Activated gamma-delta T cell treated with anti-CD3 and anti-CD28 coated beads, Interleukin-2, amount 50 U/mL, for 16 hours (primary cell): ENCODE results near the gene ZNF2.
A peak's percentile ranks its signal among the peaks of the same experiment; 100 is the strongest.

ENCODE experiments used
- DNase-seq: peaks from one replicate; pipeline ENCODE4 v3.0.0-alpha.2; 2020; ENCODE audit warnings: low read depth

The ZNF2 gene

GRCh38 chr2:95206096-95206495, 40.5 kb downstream of the ZNF2 start:
- DNase-seq = no peak

DNA sequence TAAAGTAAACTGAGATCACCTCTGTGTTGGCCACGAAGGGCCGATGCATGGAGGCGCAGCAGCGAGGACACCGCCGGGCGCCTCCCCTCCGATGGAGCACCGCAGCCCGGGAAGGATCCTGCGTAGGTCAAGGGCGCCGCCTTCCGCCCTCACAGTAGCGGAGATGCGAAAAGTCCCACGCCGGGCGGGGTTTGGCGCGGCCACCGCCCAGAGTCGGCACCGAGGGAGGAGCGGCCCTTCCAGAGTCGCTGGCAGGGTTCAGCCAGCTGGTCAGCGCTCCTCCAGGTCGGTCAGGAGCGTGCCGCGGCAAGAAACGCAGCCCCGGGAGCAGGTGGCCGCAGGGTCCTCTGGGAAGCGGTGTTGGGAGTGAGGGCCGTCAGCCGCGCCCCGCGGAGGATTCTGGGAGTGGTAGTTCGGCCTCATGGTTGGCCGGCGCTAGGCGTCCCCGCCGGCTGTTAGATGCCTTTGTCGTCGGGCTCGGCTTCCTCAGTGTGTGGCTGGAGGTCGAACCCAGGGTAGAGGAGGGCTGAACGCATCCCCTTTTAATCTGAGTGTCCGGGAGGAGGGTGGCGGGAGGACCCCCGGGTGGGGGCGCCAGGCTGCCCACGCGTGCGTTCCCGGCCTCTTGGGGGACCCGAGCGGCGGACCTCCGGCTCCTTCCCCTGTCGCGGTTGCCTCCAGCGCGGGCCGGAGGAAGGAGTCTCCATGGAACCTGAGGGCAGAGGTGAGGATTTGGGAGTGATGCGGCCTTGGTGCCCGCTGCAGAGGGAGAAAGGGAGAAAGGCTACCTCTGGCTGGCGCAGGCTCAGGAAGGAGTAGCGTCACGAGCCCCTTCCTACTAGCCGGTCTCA, 41.7 kb downstream of the ZNF2 start, which contains the start of gene ZNF892:
Gene ZNF892, plus strand, starts transcription at position 411 of the 851 bp plus-strand sequence. Its CDS starts 295 bp downstream, at position 706.
- DNase-seq = peak; percentile 62

DNA sequence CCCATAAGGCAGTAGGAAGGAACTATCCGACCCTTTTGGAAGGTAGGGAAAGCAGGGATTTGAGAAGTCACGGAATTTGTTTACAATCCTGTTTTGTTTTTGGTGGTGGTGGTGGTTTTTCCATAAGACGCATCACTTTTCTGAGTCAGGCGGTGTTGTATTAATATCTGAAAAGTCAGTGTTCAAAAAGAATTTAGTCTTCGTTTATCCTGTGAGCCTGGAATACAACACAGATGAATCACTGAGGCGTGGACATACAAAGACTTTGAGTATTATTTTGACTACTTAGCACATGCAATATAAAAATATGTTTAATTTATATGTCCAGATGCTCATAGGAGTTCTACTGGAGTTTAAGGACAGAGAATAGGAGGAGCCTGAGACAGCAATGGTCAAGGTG, 42.5 kb downstream of the ZNF2 start:
- DNase-seq = no peak

- no peak for DNase-seq
Observed at GRCh38 chr2:95215018-95215612, 49.5 kb downstream of the ZNF2 start.

DNA sequence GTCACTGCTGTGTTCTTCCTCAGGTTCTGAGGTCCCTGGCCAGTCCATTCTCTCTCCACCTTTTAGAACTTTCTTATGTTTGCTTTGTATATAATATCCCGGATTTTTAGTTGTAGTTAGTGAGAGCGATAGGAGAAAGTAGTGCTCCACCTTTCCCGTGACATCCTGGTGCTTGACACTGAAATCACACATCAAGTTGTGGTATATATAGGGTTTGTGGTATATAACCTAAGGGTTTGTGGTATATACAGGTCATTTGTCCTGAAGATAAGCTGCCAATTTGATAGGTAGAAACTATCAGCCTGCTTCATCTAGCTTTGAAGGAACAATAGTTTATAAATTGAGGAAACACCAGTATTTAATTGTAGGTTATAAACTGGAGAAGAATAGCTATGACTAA, 54.8 kb downstream of the ZNF2 start:
- no peak for DNase-seq

DNA sequence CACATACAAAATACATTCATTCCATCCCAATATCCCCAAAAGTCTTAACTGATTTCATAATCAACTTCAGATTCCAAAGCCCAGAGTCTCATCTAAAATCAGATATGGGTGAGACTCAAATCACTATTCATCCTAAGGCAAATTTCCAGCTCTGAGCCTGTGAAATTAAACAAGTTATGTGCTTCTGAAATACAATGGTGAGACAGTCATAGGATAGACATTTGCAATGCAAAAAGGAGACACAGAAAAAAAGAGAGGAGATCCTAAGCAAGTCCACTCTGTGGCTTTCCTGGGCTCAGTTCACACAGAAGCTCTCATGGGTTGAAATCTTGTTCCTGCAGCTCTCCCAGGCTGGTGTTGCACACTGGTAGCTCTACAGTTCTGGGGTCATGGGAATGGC, 60.0 kb downstream of the ZNF2 start:
- DNase-seq = no peak

- DNase-seq = no peak
Observed at GRCh38 chr2:95231723-95232122, 66.1 kb downstream of the ZNF2 start.

DNA sequence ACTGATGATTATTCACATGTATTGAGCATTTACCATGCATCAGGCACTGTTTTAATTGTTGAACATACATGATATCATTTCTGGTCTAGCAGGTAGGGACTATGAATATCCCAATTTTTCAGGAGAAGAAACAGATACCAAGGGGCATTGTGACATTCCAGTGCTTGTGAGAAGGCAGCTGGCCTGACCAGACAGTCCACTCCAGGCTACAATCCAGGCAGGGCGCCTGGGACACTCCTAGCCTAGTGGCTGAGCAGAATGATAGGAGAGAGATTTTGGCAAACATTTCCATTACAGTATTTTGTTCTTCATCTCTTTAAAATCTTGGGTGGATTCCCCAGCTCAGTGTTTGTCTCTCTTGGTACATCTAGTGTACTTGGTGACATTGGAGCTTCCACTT, 66.6 kb downstream of the ZNF2 start:
- no peak for DNase-seq
